GM23338 (cell line): ENCODE data around the gene GINM1. TPM values are rescaled to one million over a fixed set of nuclear protein-coding genes. Genes with fewer than 3 reads are reported as not detected.

Experiments
- ATAC-seq: fragments of 200-7000 bp; cut with Tn5 transposase; 3 replicates; pipeline ENCODE4 v1.9.1; 2020
- DNase-seq: peaks from one replicate; pipeline ENCODE4 v3.0.0-alpha.2; 2015; ENCODE audit warnings: low spot score
- H2AFZ ChIP-seq: fragments of 200-600 bp; sonication (generic); 2 replicates; pipeline ENCODE4 v1.8.0; 2016; ENCODE audit warnings: antibody characterized with exemption, mild to moderate bottlenecking, moderate library complexity
- H3F3A ChIP-seq: fragments of 200-600 bp; sonication (generic); replicated peaks from 2 replicates; pipeline ENCODE4 v1.8.0; 2017; ENCODE audit warnings: antibody characterized with exemption, mixed run types, low read depth
- H3K27ac ChIP-seq: fragments of 200-600 bp; sonication (generic); 2 replicates; pipeline ENCODE4 v1.6.1; 2016; ENCODE audit warnings: low read depth
- H3K27me3 ChIP-seq: fragments of 200-600 bp; sonication (generic); 2 replicates; pipeline ENCODE4 v1.8.0; 2016; ENCODE audit warnings: mild to moderate bottlenecking, mixed run types, moderate library complexity; ENCODE audit not compliant: insufficient read depth
- H3K36me3 ChIP-seq: fragments of 200-600 bp; sonication (generic); 2 replicates; pipeline ENCODE4 v1.8.0; 2016; ENCODE audit warnings: mild to moderate bottlenecking; ENCODE audit not compliant: insufficient read depth
- H3K4me1 ChIP-seq: fragments of 200-600 bp; sonication (generic); 2 replicates; pipeline ENCODE4 v1.8.0; 2016; ENCODE audit warnings: mild to moderate bottlenecking, moderate library complexity; ENCODE audit not compliant: insufficient read depth
- H3K4me2 ChIP-seq: fragments of 200-600 bp; sonication (generic); 2 replicates; pipeline ENCODE4 v1.7.1; 2017; ENCODE audit warnings: mixed run types
- H3K4me3 ChIP-seq: fragments of 200-600 bp; sonication (generic); 2 replicates; pipeline ENCODE4 v1.6.1; 2016; ENCODE audit warnings: mixed run types
- H3K79me2 ChIP-seq: fragments of 200-600 bp; sonication (generic); replicated peaks from 2 replicates; pipeline ENCODE4 v1.8.0; 2017; ENCODE audit warnings: mild to moderate bottlenecking; ENCODE audit not compliant: insufficient read depth
- H3K9me2 ChIP-seq: fragments of 200-600 bp; sonication (generic); 2 replicates; pipeline ENCODE4 v1.8.0; 2017; ENCODE audit not compliant: insufficient read depth
- H4K20me1 ChIP-seq: fragments of 200-600 bp; sonication (generic); replicated peaks from 2 replicates; pipeline ENCODE4 v1.8.0; 2017; ENCODE audit warnings: mild to moderate bottlenecking; ENCODE audit not compliant: insufficient read depth
- H3K27ac Mint-ChIP-seq: 2 replicates; pipeline ENCODE4 v1.8.0; 2020; ENCODE audit warnings: inconsistent platforms, mild to moderate bottlenecking, moderate library complexity, mixed read lengths
- H3K27me3 Mint-ChIP-seq: 3 replicates; pipeline ENCODE4 v1.8.0; 2022; ENCODE audit warnings: low read depth, mild to moderate bottlenecking, moderate library complexity, mixed read lengths, inconsistent platforms; ENCODE audit not compliant: insufficient read depth, poor library complexity
- H3K36me3 Mint-ChIP-seq: 3 replicates; pipeline ENCODE4 v1.8.0; 2021; ENCODE audit warnings: low read depth, mild to moderate bottlenecking, inconsistent platforms, moderate library complexity, mixed read lengths
- H3K4me1 Mint-ChIP-seq: 3 replicates; pipeline ENCODE4 v1.8.0; 2020; ENCODE audit warnings: mild to moderate bottlenecking, inconsistent platforms, mixed read lengths
- H3K4me3 Mint-ChIP-seq: 3 replicates; pipeline ENCODE4 v1.8.0; 2021; ENCODE audit warnings: moderate library complexity, mild to moderate bottlenecking, inconsistent platforms, mixed read lengths
- H3K9me3 Mint-ChIP-seq: 3 replicates; pipeline ENCODE4 v1.8.0; 2020; ENCODE audit warnings: moderate library complexity, mild to moderate bottlenecking, inconsistent platforms, mixed read lengths
- EZH2 ChIP-seq: fragments of 200-600 bp; sonication (generic); IDR thresholded peaks from one replicate; pipeline ENCODE4 v1.8.0; 2017; ENCODE audit warnings: antibody characterized with exemption, mild to moderate bottlenecking, low read depth; ENCODE audit not compliant: unreplicated experiment
- NANOG ChIP-seq: IDR thresholded peaks from 2 replicates; pipeline ENCODE4 v1.6.1; 2016; ENCODE audit warnings: antibody characterized with exemption, borderline replicate concordance
- POLR2AphosphoS5 ChIP-seq: IDR thresholded peaks from 2 replicates; pipeline ENCODE4 v1.6.1; 2016; ENCODE audit warnings: antibody characterized with exemption, low read depth
- STAT1 ChIP-seq: IDR thresholded peaks from one replicate; pipeline ENCODE4 v1.6.1; 2016; ENCODE audit warnings: antibody characterized with exemption; ENCODE audit not compliant: unreplicated experiment
- ZNF114 ChIP-seq: fragments of 250-450 bp; sonication (Bioruptor Pico); IDR thresholded peaks from 2 replicates; pipeline ENCODE4 v1.5.0; 2020; ENCODE audit warnings: mild to moderate bottlenecking, moderate library complexity
- polyA plus RNA-seq: library from polyadenylated mRNA; unstranded; fragments of >200 nt; fragmentation: Nextera tagmentation; extraction: Ambion mirVana; gene quantifications from 2 replicates; pipeline ENCODE4 v1.2.1, GENCODE V29; 2016
- total RNA-seq: library from RNA; depleted of rRNA; stranded (reverse); fragments of >200 nt; shearing (Covaris generic); gene quantifications from 2 replicates; pipeline ENCODE4 v1.2.3, GENCODE V29; 2014
- TF ChIP-seq, protein P1 (sequence below): fragments of 250-450 bp; sonication (Bioruptor Pico); IDR thresholded peaks from 2 replicates; pipeline ENCODE4 v1.5.0; 2020; ENCODE audit warnings: mild to moderate bottlenecking, moderate library complexity
- TF ChIP-seq, protein P2 (sequence below), 2 experiments: fragments of 200-600 bp in 1 of 2; sonication (generic) in 1 of 2; conservative IDR thresholded peaks; 2 replicates each; pipeline versions ENCODE4 v1.5.1 to v1.6.1; 2016 to 2017; ENCODE audit warnings: antibody characterized with exemption in 2 of 2, low read depth in 2 of 2, mild to moderate bottlenecking in 2 of 2, moderate library complexity in 1 of 2

Gene GINM1
- total and polyA plus RNA-seq, 2 experiments from 2014 or later = 19.2 to 24.1 TPM

DNA sequence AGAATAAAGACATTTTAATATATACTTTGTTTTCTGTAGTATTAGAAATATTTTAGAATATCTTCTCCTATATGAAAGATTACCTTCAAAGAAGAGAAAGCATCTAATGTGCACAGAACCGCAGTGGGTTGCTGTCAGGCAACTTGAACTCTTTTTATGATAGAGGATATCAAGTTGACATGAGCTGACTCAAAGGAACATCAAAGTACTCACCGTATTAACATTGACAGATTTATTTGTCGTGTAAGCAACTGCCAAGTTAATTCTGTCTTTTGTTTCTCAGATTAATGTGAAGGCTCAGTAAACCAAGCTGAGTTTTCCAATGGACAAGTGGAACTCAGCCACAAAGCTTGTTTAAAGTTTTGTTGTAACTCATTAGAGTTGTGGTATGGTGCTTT is 2.2 kb upstream of the GINM1 start (continued):
- TF ChIP-seq, protein P1, sequence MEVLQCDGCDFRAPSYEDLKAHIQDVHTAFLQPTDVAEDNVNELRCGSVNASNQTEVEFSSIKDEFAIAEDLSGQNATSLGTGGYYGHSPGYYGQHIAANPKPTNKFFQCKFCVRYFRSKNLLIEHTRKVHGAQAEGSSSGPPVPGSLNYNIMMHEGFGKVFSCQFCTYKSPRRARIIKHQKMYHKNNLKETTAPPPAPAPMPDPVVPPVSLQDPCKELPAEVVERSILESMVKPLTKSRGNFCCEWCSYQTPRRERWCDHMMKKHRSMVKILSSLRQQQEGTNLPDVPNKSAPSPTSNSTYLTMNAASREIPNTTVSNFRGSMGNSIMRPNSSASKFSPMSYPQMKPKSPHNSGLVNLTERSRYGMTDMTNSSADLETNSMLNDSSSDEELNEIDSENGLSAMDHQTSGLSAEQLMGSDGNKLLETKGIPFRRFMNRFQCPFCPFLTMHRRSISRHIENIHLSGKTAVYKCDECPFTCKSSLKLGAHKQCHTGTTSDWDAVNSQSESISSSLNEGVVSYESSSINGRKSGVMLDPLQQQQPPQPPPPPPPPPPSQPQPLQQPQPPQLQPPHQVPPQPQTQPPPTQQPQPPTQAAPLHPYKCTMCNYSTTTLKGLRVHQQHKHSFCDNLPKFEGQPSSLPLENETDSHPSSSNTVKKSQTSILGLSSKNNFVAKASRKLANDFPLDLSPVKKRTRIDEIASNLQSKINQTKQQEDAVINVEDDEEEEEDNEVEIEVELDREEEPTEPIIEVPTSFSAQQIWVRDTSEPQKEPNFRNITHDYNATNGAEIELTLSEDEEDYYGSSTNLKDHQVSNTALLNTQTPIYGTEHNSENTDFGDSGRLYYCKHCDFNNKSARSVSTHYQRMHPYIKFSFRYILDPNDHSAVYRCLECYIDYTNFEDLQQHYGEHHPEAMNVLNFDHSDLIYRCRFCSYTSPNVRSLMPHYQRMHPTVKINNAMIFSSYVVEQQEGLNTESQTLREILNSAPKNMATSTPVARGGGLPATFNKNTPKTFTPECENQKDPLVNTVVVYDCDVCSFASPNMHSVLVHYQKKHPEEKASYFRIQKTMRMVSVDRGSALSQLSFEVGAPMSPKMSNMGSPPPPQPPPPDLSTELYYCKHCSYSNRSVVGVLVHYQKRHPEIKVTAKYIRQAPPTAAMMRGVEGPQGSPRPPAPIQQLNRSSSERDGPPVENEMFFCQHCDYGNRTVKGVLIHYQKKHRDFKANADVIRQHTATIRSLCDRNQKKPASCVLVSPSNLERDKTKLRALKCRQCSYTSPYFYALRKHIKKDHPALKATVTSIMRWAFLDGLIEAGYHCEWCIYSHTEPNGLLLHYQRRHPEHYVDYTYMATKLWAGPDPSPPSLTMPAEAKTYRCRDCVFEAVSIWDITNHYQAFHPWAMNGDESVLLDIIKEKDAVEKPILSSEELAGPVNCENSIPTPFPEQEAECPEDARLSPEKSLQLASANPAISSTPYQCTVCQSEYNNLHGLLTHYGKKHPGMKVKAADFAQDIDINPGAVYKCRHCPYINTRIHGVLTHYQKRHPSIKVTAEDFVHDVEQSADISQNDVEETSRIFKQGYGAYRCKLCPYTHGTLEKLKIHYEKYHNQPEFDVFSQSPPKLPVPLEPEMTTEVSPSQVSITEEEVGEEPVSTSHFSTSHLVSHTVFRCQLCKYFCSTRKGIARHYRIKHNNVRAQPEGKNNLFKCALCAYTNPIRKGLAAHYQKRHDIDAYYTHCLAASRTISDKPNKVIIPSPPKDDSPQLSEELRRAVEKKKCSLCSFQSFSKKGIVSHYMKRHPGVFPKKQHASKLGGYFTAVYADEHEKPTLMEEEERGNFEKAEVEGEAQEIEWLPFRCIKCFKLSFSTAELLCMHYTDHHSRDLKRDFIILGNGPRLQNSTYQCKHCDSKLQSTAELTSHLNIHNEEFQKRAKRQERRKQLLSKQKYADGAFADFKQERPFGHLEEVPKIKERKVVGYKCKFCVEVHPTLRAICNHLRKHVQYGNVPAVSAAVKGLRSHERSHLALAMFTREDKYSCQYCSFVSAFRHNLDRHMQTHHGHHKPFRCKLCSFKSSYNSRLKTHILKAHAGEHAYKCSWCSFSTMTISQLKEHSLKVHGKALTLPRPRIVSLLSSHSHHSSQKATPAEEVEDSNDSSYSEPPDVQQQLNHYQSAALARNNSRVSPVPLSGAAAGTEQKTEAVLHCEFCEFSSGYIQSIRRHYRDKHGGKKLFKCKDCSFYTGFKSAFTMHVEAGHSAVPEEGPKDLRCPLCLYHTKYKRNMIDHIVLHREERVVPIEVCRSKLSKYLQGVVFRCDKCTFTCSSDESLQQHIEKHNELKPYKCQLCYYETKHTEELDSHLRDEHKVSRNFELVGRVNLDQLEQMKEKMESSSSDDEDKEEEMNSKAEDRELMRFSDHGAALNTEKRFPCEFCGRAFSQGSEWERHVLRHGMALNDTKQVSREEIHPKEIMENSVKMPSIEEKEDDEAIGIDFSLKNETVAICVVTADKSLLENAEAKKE (CRISPR knock-in tag) = no peak
- TF ChIP-seq NANOG (no peak), ZNF114 (no peak), STAT1 (no peak)

DNA sequence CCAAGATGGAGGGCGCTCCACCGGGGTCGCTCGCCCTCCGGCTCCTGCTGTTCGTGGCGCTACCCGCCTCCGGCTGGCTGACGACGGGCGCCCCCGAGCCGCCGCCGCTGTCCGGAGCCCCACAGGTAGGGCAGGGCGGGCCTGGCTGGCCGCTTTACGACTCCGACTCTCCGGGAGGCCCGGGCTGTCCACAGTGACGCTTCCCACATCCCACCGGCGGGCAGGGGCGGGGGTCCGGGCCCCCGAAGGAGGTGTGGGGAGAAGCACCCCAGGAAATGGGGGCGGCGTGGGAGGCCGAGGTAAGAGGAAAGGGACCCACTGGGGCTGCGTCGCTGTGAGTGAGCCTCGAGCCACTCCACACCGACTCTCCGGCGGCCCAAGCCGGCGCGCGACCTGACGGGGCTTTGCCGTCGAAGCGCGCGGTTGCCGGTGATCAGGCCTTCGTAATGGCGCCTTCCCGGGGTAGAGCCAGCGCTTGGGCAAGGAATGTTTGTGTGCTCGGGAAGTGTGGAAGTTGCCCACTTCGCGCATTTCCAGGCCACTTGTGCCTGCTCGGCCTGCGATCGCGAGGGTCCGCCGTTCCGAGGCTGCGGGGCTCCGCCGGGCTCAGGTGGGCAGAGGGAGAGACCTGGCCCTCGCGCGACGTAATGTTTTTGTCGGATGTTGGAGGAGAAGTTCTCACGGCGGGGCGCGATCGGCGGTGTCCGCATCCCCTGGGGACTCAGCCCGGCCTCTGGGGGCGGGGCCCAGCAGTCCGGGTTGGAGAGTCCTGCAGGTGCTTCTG is 427 bp downstream of the GINM1 start:
- Histone ChIP-seq H3K27ac (peak overlapping the region; percentile 94), H3K4me3 (peak overlapping the region; percentile 90), H3K4me1 (peaks cover 16% of the 10 kb centered on the region), H2AFZ (peak overlapping the region; percentile 91), H3K4me2 (peak overlapping the region; percentile 91), H4K20me1 (peaks cover 26% of the 10 kb centered on the region), H3K9me2 (no peaks in the 10 kb centered on the region), H3K36me3 (no peaks in the 10 kb centered on the region; the same call in 1 of the 2 replicates), H3K27me3 (no peaks in the 10 kb centered on the region), H3F3A (peaks cover 12% of the 10 kb centered on the region; the same call in 1 of the 2 replicates), H3K79me2 (peaks cover 46% of the 10 kb centered on the region)
- peak; percentile 64 for ATAC-seq
- TF ChIP-seq POLR2AphosphoS5 = peak; percentile 76
- no peak for TF ChIP-seq ZNF114
- TF ChIP-seq EZH2 = no peak
- TF ChIP-seq, protein P2, sequence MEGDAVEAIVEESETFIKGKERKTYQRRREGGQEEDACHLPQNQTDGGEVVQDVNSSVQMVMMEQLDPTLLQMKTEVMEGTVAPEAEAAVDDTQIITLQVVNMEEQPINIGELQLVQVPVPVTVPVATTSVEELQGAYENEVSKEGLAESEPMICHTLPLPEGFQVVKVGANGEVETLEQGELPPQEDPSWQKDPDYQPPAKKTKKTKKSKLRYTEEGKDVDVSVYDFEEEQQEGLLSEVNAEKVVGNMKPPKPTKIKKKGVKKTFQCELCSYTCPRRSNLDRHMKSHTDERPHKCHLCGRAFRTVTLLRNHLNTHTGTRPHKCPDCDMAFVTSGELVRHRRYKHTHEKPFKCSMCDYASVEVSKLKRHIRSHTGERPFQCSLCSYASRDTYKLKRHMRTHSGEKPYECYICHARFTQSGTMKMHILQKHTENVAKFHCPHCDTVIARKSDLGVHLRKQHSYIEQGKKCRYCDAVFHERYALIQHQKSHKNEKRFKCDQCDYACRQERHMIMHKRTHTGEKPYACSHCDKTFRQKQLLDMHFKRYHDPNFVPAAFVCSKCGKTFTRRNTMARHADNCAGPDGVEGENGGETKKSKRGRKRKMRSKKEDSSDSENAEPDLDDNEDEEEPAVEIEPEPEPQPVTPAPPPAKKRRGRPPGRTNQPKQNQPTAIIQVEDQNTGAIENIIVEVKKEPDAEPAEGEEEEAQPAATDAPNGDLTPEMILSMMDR (conservative IDR thresholded peaks at IDR 0.05; ENCODE audit: low read depth in 2 of 2) = 0 out of 4 replicates have a peak, but pooled peaks of 1 of the 2 experiments have one; percentile 1
- Mint-ChIP-seq H3K9me3 (no peaks in the 10 kb centered on the region), H3K27me3 (peaks cover 9% of the 10 kb centered on the region), H3K4me3 (peak overlapping the region; percentile 95), H3K36me3 (no peaks in the 10 kb centered on the region), H3K27ac (peak overlapping the region; percentile 96), H3K4me1 (peaks cover 10% of the 10 kb centered on the region; the same call in 2 of the 3 replicates)
- DNase-seq = peak; percentile 77
